ENCODE results near the gene PACRG. TPM values are rescaled to one million over a fixed set of nuclear protein-coding genes. Genes with fewer than 3 reads are reported as not detected.

PACRG gene
- polyA plus RNA-seq, 2 of the 4 experiments (the other 2 are of a cell fraction): 0.14 to 0.30 TPM

DNA sequence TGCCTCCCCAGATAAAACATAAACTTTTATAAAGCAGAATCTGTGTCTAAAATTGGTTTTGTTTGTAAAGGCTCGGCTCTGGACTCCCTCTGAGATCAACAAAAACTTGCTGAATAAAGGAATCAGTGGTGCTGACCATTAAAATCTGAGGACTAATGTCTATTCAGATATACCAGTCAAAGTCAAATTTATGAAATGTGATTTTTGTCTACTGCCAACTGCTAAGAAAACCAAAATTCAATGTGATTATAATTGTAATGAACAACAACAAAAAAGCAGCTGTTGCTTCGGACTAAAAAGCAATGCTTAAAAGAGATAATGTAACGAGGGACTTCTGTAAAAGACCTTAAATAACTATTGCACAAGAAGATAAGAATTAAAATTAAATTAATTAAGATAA lies 26.8 kb upstream of the PACRG start:
- FAIRE-seq: no peak
- Histone ChIP-seq H3K4me2 (no peak overlapping the region), H3K4me3 (no peak overlapping the region), H3K4me1 (no peaks in the 10 kb centered on the region), H3K27ac (no peak overlapping the region), H3K9me3 (no peaks in the 10 kb centered on the region)
- DNase-seq (ENCODE audit: low read depth in 1 of 2, low spot score in 1 of 2): no peak
- TF ChIP-seq ZSCAN20 (CRISPR knock-in tag; IDR thresholded peaks at IDR 0.05) (no peak), NR3C1 (IDR thresholded peaks at IDR 0.05) (no peak), BHLHE40 (IDR thresholded peaks at IDR 0.05; ENCODE audit: low read depth, low read length) (no peak), CHD2 (IDR thresholded peaks at IDR 0.05; ENCODE audit: low read length, partially characterized antibody) (no peak), BCL3 (IDR thresholded peaks at IDR 0.05) (no peak), RCOR1 (IDR thresholded peaks at IDR 0.05; ENCODE audit: low read depth, low read length) (no peak), SREBF2 (IDR thresholded peaks at IDR 0.05) (no peak), RFX5 (IDR thresholded peaks at IDR 0.05) (no peak), RARB (CRISPR knock-in tag; IDR thresholded peaks at IDR 0.05) (no peak), HMGXB4 (CRISPR knock-in tag; IDR thresholded peaks at IDR 0.05; ENCODE audit: borderline replicate concordance) (no peak), HDAC2 (IDR thresholded peaks at IDR 0.05) (no peak), FOXS1 (CRISPR knock-in tag; IDR thresholded peaks at IDR 0.05) (no peak), FOSB (CRISPR knock-in tag; IDR thresholded peaks at IDR 0.05) (no peak), PBX3 (IDR thresholded peaks at IDR 0.05) (no peak), ESRRA (IDR thresholded peaks at IDR 0.05; ENCODE audit: borderline replicate concordance, low read length) (no peak), CEBPB (IDR thresholded peaks at IDR 0.05) (no peak), SMC3 (IDR thresholded peaks at IDR 0.05) (no peak), GATA3 (IDR thresholded peaks at IDR 0.05; ENCODE audit: borderline replicate concordance) (no peak)
- TF ChIP-seq, protein P1, sequence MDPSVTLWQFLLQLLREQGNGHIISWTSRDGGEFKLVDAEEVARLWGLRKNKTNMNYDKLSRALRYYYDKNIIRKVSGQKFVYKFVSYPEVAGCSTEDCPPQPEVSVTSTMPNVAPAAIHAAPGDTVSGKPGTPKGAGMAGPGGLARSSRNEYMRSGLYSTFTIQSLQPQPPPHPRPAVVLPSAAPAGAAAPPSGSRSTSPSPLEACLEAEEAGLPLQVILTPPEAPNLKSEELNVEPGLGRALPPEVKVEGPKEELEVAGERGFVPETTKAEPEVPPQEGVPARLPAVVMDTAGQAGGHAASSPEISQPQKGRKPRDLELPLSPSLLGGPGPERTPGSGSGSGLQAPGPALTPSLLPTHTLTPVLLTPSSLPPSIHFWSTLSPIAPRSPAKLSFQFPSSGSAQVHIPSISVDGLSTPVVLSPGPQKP (IDR thresholded peaks at IDR 0.05; ENCODE audit: low read depth, low read length): no peak
- WGBS (ENCODE audit: missing lambda C conversion rate): 30% methylated on average over 3 of the region's 3 CpGs
- CTCF ChIA-PET: no interaction called here
- no peak for ATAC-seq
- POLR2A ChIA-PET: no interaction called here

DNA sequence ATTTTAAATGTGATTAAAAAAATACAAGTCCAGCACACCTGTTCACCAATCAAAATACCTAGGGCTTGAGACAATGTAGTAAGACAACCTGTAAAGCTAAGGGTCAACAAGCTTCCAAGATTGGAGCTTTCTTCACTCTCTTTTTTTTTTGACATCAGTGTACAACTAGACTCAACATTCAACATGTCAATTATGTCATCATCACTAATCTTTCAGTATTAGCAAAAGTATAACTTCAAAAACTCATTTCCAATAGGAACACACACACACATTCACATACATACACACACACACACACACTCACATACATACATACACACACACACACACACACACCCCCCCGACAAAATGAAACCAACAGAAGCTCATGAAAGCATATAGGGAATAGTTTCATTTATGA lies 26.2 kb upstream of the PACRG start:
- WGBS (ENCODE audit: missing lambda C conversion rate): 35% methylated on average over 1 of the region's 1 CpG
- ChIA-PET POLR2A (no interaction called here), CTCF (no interaction called here)
- Histone ChIP-seq H3K4me1 (no peaks in the 10 kb centered on the region), H3K9me3 (no peaks in the 10 kb centered on the region), H3K4me2 (no peak overlapping the region), H3K27ac (no peak overlapping the region), H3K4me3 (no peak overlapping the region)
- FAIRE-seq: no peak
- ATAC-seq: no peak
- no peak for DNase-seq (ENCODE audit: low read depth in 1 of 2, low spot score in 1 of 2)
- TF ChIP-seq RAD21 (conservative IDR thresholded peaks at IDR 0.05 in 1 of 2, IDR thresholded peaks at IDR 0.05 in 1 of 2): no peak
- TF ChIP-seq HOXA7 (CRISPR knock-in tag; IDR thresholded peaks at IDR 0.05): no peak
- TF ChIP-seq BCL3 (IDR thresholded peaks at IDR 0.05): no peak
- no peak for TF ChIP-seq PBX3 (IDR thresholded peaks at IDR 0.05)
- TF ChIP-seq MYC (IDR thresholded peaks at IDR 0.05; ENCODE audit: borderline replicate concordance, low read length): no peak
- TF ChIP-seq CHD4 (IDR thresholded peaks at IDR 0.05; ENCODE audit: borderline replicate concordance): no peak
- no peak for TF ChIP-seq TP53 (CRISPR knock-in tag; IDR thresholded peaks at IDR 0.05)
- TF ChIP-seq HEYL (CRISPR knock-in tag; IDR thresholded peaks at IDR 0.05): no peak
- TF ChIP-seq POLR2AphosphoS2 (conservative IDR thresholded peaks at IDR 0.05; ENCODE audit: low read length): no peak
- no peak for TF ChIP-seq TFCP2L1 (CRISPR knock-in tag; IDR thresholded peaks at IDR 0.05)
- no peak for TF ChIP-seq EP300 (IDR thresholded peaks at IDR 0.05)
- TF ChIP-seq FOXS1 (CRISPR knock-in tag; IDR thresholded peaks at IDR 0.05): no peak
- no peak for TF ChIP-seq MAFK (IDR thresholded peaks at IDR 0.05; ENCODE audit: partially characterized antibody)
- TF ChIP-seq NFE2L2 (conservative IDR thresholded peaks at IDR 0.05; ENCODE audit: low read length): no peak
- TF ChIP-seq, protein P1 (IDR thresholded peaks at IDR 0.05; ENCODE audit: low read depth, low read length): no peak
